Measurements from ENCODE around the gene TBC1D5. TPM values are rescaled to one million over a fixed set of nuclear protein-coding genes. Genes with fewer than 3 reads are reported as not detected.

The TBC1D5 gene
- total and polyA plus RNA-seq, 12 donors: 6.7 to 35.6 (median 30.5) TPM

GRCh38 chr3:17125738-17126442, 616.5 kb downstream of the TBC1D5 start:
- no peaks in the 10 kb centered on the region for H3K36me3 ChIP-seq
- no peak for DNase-seq
- H3K27ac ChIP-seq: no peak overlapping the region
- WGBS, 2 donors: 49 to 71% methylated on average over 2 of the region's 2 CpGs
- no peak for TF ChIP-seq CTCF (IDR thresholded peaks at IDR 0.05)
- ATAC-seq: no peak
- H3K27me3 ChIP-seq: no peaks in the 10 kb centered on the region
- intact Hi-C loops (cut with DNase I): no loop called here
- H3K4me3 ChIP-seq: no peak overlapping the region
- H3K4me1 ChIP-seq: no peaks in the 10 kb centered on the region
- peaks cover 0 to 7% (median 0%) of the 10 kb centered on the region in 11 donors for H3K9me3 ChIP-seq

GRCh38 chr3:17122758-17123157, 619.7 kb downstream of the TBC1D5 start:
- Histone ChIP-seq H3K4me1 (no peaks in the 10 kb centered on the region), H3K27me3 (no peaks in the 10 kb centered on the region), H3K36me3 (no peaks in the 10 kb centered on the region), H3K4me3 (no peak overlapping the region), H3K27ac (no peak overlapping the region), H3K9me3 (peaks cover 0 to 7% (median 0%) of the 10 kb centered on the region in 11 donors)
- TF ChIP-seq CTCF (IDR thresholded peaks at IDR 0.05): no peak
- 91 to 94% methylated on average over 3 of the region's 3 CpGs for WGBS, 2 donors
- intact Hi-C loops (cut with DNase I): no loop called here
- DNase-seq (no peak), ATAC-seq (no peak)

GRCh38 chr3:17121336-17121735, 621.1 kb downstream of the TBC1D5 start:
- intact Hi-C loops (cut with DNase I): no loop called here
- WGBS, 2 donors: 82 to 85% methylated on average over 2 of the region's 2 CpGs
- H3K9me3 ChIP-seq: peaks cover 0 to 7% (median 0%) of the 10 kb centered on the region in 11 donors
- no peaks in the 10 kb centered on the region for H3K4me1 ChIP-seq
- no peak overlapping the region for H3K4me3 ChIP-seq
- TF ChIP-seq CTCF (IDR thresholded peaks at IDR 0.05): no peak
- no peaks in the 10 kb centered on the region for H3K36me3 ChIP-seq
- ATAC-seq (no peak), DNase-seq (no peak)
- H3K27me3 ChIP-seq: no peaks in the 10 kb centered on the region
- no peak overlapping the region for H3K27ac ChIP-seq

GRCh38 chr3:17120115-17120514, 622.3 kb downstream of the TBC1D5 start:
- no peak for ATAC-seq
- DNase-seq: no peak
- Histone ChIP-seq H3K9me3 (peaks cover 0 to 7% (median 0%) of the 10 kb centered on the region in 11 donors), H3K4me1 (no peaks in the 10 kb centered on the region), H3K27ac (no peak overlapping the region), H3K36me3 (no peaks in the 10 kb centered on the region), H3K27me3 (no peaks in the 10 kb centered on the region), H3K4me3 (no peak overlapping the region)
- intact Hi-C loops (cut with DNase I): no loop called here
- 92 to 96% methylated on average over 4 of the region's 4 CpGs for WGBS, 2 donors
- no peak for TF ChIP-seq CTCF (IDR thresholded peaks at IDR 0.05)
